Nephron (organoid): ENCODE data around the gene CEACAM3.

Experiments
- H3K27ac Mint-ChIP-seq, 3 experiments: 2 replicates each; pipeline ENCODE4 v1.8.0; 2020; ENCODE audit warnings: mixed read lengths in 3 of 3, mild to moderate bottlenecking in 2 of 3, moderate library complexity in 1 of 3
- H3K27me3 Mint-ChIP-seq: 2 replicates; pipeline ENCODE4 v1.8.0; 2021; ENCODE audit warnings: low read depth, mild to moderate bottlenecking, moderate library complexity, mixed read lengths
- H3K36me3 Mint-ChIP-seq: 2 replicates; pipeline ENCODE4 v1.8.0; 2020; ENCODE audit warnings: low read depth, mixed read lengths
- H3K4me1 Mint-ChIP-seq: 2 replicates; pipeline ENCODE4 v1.8.0; 2020; ENCODE audit warnings: mixed read lengths
- H3K4me3 Mint-ChIP-seq, 3 experiments: 2 replicates each; pipeline ENCODE4 v1.8.0; 2020; ENCODE audit warnings: mild to moderate bottlenecking in 3 of 3, mixed read lengths in 3 of 3, moderate library complexity in 2 of 3
- H3K9me3 Mint-ChIP-seq: 2 replicates; pipeline ENCODE4 v1.8.0; 2020; ENCODE audit warnings: mixed read lengths
- CTCF ChIP-seq, 3 experiments: fragments of 200-600 bp; sonication (generic); IDR thresholded peaks; one replicate each; pipeline ENCODE4 v1.5.0; 2021; ENCODE audit warnings: antibody characterized with exemption in 3 of 3; ENCODE audit not compliant: unreplicated experiment in 3 of 3

The CEACAM3 gene

GRCh38 chr19:41807176-41807575 is 10.8 kb downstream of the CEACAM3 start:
- Mint-ChIP-seq H3K9me3 (no peaks in the 10 kb centered on the region), H3K27ac (no peak overlapping the region), H3K36me3 (no peaks in the 10 kb centered on the region), H3K4me3 (no peak overlapping the region), H3K27me3 (peaks cover 15% of the 10 kb centered on the region), H3K4me1 (no peaks in the 10 kb centered on the region)
- no peak for TF ChIP-seq CTCF (IDR thresholded peaks at IDR 0.05; ENCODE audit: unreplicated experiment in 3 of 3)

GRCh38 chr19:41808663-41809566 is 12.5 kb downstream of the CEACAM3 start:
- H3K27ac Mint-ChIP-seq: no peak overlapping the region
- no peaks in the 10 kb centered on the region for H3K9me3 Mint-ChIP-seq
- no peak overlapping the region for H3K4me3 Mint-ChIP-seq
- no peaks in the 10 kb centered on the region for H3K36me3 Mint-ChIP-seq
- peaks cover 7% of the 10 kb centered on the region for H3K27me3 Mint-ChIP-seq
- H3K4me1 Mint-ChIP-seq: no peaks in the 10 kb centered on the region
- TF ChIP-seq CTCF (IDR thresholded peaks at IDR 0.05; ENCODE audit: unreplicated experiment in 3 of 3): no peak

GRCh38 chr19:41810301-41810700 is 13.9 kb downstream of the CEACAM3 start:
- Mint-ChIP-seq H3K4me3 (no peak overlapping the region), H3K36me3 (no peaks in the 10 kb centered on the region), H3K27ac (no peak overlapping the region), H3K27me3 (peaks cover 7% of the 10 kb centered on the region), H3K9me3 (no peaks in the 10 kb centered on the region), H3K4me1 (no peaks in the 10 kb centered on the region)
- no peak for TF ChIP-seq CTCF (IDR thresholded peaks at IDR 0.05; ENCODE audit: unreplicated experiment in 3 of 3)

GRCh38 chr19:41811036-41811435 is 14.6 kb downstream of the CEACAM3 start:
- no peak for TF ChIP-seq CTCF (IDR thresholded peaks at IDR 0.05; ENCODE audit: unreplicated experiment in 3 of 3)
- Mint-ChIP-seq H3K27ac (no peak overlapping the region), H3K36me3 (no peaks in the 10 kb centered on the region), H3K27me3 (peaks cover 2% of the 10 kb centered on the region), H3K9me3 (no peaks in the 10 kb centered on the region), H3K4me1 (no peaks in the 10 kb centered on the region), H3K4me3 (no peak overlapping the region)

- no peaks in the 10 kb centered on the region for H3K4me1 Mint-ChIP-seq
- H3K4me3 Mint-ChIP-seq: no peak overlapping the region
- TF ChIP-seq CTCF (IDR thresholded peaks at IDR 0.05; ENCODE audit: unreplicated experiment in 3 of 3): no peak
- no peaks in the 10 kb centered on the region for H3K9me3 Mint-ChIP-seq
- H3K27ac Mint-ChIP-seq: no peak overlapping the region
- H3K36me3 Mint-ChIP-seq: no peaks in the 10 kb centered on the region
- no peaks in the 10 kb centered on the region for H3K27me3 Mint-ChIP-seq
Observed at GRCh38 chr19:41811981-41812380, 15.6 kb downstream of the CEACAM3 start.

GRCh38 chr19:41813911-41814310 is 17.5 kb downstream of the CEACAM3 start:
- no peaks in the 10 kb centered on the region for H3K9me3 Mint-ChIP-seq
- H3K27me3 Mint-ChIP-seq: no peaks in the 10 kb centered on the region
- H3K27ac Mint-ChIP-seq: no peak overlapping the region
- H3K4me3 Mint-ChIP-seq: no peak overlapping the region
- TF ChIP-seq CTCF (IDR thresholded peaks at IDR 0.05; ENCODE audit: unreplicated experiment in 3 of 3): no peak
- no peaks in the 10 kb centered on the region for H3K36me3 Mint-ChIP-seq
- no peaks in the 10 kb centered on the region for H3K4me1 Mint-ChIP-seq
